Measurements from ENCODE around the gene EIF4E1B. TPM values are rescaled to one million over a fixed set of nuclear protein-coding genes. Genes with fewer than 3 reads are reported as not detected.

EIF4E1B gene
- total RNA-seq, 1 experiment from 2014 or later: not detected

- DNase-seq (ENCODE audit: extremely low read depth, low read depth): no peak
These were observed 14.6 kb downstream of the EIF4E1B start for GRCh38 chr5:176644878-176645670.

DNA sequence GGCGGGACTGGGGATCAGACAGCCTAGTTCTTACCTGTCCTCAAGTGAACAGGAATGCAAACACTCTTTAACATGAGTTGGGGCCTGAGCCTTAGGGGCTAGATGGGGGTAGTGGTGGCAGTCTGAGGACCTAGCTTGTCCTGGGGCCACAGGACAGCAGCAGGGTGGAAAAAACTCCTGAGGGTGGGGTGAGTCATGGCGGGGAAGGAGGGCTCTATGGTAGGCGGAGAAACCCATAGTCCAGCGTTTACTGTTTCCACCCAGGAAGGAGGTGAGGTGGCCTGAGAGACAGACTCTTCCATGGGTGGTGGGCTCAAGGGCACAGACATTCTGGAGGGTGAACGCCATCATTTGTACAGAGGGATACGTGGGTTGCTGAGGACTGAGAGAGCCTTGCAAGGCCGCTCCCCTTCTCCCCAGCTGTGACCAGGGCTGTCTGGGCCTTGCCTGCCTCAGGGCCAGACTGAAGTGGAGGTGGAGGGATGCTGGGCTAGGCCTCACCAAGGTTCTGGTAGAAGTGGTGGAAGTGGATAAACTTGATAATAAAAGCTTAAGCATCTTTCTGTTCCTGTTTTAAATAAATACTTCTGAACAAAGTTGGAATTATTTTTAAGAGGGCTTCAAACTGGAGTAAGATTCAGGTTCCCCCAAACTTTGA is 15.7 kb downstream of the EIF4E1B start:
- DNase-seq (ENCODE audit: extremely low read depth, low read depth): no peak

DNA sequence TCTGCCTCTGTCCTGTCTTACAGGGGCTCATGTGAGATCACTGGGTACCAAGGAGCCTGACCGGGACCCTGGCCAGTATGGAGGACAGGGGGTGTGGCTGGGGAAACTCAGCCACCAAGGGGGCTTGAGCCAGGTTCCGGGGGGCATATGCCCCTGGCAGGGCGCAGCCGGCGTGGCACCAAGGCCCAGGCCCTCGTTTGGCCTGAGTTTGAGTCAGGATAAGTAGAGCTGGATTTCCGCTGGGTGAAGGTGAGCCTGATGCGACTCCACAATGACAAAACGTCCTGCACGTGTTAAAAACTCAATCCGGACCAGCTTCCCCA is 16.2 kb downstream of the EIF4E1B start:
- no peak for DNase-seq (ENCODE audit: extremely low read depth, low read depth)

DNA sequence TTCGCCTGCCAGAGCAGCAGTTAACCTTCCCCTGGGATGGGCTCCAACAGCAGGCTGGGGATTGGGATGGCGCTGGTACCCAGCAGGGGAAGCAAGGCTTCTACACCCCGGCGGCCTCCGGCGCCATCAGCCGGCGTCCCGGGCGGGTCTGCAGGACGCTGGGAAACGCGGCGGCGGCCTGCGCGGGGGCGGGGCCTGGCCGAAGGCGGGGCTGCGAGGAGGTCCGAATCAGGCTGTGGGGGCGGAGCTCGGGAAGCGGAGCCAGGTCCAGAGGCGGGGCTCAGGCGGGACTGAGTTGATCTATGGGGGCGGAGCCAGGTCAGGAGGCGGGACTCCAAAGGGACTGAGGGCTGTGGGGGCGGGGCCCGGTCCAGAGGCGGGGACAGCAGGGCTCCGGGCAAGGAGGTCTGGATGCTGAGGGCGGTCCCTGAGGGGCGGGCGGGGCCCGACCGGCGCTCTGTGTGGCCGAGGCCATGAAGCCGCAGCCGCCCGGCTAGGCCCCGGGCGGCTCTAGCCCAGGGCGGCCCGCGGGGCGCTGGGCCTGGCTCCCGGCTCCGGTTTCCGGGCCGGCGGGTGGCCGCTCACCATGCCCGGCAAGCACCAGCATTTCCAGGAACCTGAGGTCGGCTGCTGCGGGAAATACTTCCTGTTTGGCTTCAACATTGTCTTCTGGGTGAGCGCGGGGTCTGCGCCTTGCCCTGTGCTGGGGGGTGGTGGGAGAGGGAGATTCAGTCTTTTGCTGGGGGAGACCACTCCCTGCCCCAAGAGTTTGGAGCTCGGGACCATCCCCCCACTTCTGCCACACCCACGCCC is 16.8 kb downstream of the EIF4E1B start, which contains the start of gene TSPAN17:
TSS of gene TSPAN17 (plus strand) at position 455 of the 813 bp plus-strand sequence. CDS start at position 587, 132 bp downstream.
- DNase-seq (ENCODE audit: extremely low read depth, low read depth): peak; percentile 99

DNA sequence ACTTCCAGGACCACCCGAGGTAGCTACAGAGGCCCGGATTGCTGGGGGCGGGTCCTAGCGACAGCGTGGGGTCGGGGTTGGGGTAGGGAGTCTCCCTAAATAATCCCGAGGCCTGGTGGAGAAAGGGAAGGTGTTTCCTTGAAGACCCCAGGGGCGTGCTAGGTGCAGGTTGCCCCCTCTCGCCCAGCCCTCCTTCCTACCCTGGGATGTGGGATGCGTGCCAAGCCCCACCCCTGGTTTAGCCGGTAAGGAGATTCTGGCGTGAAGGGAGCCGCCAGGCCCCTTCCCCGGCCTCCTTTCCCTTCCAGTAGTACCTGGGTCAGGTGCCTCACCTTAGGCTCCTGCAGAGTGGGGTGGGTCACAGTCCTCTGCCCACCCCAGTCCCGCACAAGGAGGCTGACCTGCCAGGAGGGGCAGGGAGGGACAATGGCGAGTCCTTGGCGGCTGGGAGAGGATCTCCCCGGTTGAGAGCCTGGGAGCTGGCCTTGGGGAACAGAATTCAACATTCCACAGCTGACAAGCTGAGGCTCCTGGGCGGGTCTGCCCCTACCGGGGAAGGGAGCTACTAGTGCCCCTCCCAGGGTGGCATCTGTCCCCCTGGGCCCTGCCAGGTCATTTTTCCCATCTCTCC is 17.5 kb downstream of the EIF4E1B start:
- DNase-seq (ENCODE audit: extremely low read depth, low read depth): no peak

- no peak for DNase-seq (ENCODE audit: extremely low read depth, low read depth)
These were observed 18.2 kb downstream of the EIF4E1B start for GRCh38 chr5:176648474-176649194.

DNA sequence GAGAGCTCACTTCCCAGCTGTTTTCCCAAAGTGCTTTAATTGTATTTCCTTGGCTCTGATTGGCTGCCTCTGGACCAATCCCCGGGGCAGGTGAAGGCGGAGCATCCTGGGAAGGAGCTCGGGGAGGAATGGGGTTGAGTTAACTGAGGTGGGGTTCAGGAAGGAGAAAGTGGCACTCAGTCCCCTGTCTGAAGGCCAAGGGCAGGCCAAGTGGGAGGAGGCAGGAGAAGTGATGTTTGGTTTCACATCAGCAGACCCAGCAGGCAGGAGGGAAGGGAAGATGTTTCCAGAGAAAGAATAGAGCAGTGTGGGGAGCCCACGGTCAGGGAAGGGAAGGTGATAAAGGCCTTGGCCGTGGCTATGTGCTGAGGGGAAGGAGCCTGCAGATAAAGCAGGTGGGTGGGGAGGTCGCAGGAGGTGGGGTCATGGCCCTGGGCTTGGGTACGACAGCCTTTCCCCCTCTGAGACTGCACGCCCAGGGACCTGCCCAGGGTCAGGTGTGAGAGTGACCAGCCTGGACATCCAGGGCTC is 19.9 kb downstream of the EIF4E1B start:
- no peak for DNase-seq (ENCODE audit: extremely low read depth, low read depth)

GRCh38 chr5:176651472-176651980 is 21.1 kb downstream of the EIF4E1B start:
- DNase-seq (ENCODE audit: extremely low read depth, low read depth): no peak

DNA sequence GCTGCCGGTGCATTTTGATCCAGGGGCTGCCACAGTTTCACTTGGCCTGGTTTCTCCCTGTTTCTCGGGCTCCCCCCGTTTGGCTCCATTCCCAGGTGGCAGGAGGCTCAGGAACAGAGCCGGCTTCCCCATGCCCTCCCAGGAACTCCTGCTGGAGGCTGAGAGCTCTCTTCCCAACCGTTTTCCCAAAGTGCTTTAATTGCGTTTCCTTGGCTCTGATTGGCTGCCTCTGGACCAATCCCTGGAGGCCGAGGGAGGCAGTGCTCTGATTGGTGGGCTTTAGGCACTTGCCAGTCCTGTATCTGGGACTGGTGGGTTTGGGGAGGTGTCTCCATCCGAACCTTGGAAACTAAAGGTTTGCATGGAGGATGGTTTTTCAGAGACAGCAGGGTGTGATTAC is 21.7 kb downstream of the EIF4E1B start:
- DNase-seq (ENCODE audit: extremely low read depth, low read depth): no peak

DNA sequence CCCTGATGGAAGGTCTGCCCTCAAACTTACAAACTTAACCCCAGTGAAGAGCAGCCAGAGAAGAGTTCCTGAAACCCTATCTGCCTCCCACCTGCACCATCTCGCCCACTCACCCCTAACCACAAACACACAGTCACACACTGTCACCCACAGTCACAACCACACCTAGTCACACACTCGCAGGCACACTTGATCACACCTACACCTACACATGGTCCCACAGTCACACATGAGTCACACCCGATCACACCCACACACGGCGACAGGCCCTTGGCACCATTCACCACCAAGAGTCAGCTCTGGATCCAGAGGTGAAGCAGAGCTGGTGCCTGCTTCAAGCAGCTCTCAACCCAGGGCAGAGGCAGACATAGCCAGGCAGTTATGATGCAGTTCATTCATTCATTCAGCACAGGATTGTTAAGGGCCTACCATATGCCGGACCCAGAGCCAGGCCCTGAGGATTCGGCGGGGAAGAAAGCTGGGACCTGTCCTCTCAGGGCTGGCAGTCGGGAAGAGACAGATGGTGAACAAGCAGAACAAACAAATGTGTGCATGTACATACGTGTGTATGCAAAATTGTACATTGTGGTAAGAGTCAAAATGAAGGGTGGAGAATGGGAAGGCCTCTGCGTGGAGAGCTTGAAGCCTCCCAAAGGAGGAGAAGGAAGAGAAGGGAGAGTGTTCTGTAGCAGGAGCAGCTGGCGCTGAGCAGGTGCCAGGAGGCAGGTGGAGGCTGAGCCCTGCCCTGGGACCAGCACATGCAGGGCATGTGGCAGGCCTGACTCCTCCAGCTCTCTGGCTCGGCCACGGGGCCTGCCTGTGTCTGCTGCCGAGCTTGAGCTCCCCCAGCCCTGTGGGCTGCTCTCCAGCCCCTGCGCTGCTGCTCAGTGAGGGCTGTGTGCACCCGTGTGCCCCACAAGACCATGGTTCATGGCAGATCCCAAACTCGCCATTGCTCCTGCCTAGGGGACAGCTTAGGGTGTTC is 23.2 kb downstream of the EIF4E1B start:
- no peak for DNase-seq (ENCODE audit: extremely low read depth, low read depth)

GRCh38 chr5:176654856-176655255 is 24.4 kb downstream of the EIF4E1B start:
- DNase-seq (ENCODE audit: extremely low read depth, low read depth): no peak

GRCh38 chr5:176656467-176656990 is 26.1 kb downstream of the EIF4E1B start:
- DNase-seq (ENCODE audit: extremely low read depth, low read depth): no peak

DNA sequence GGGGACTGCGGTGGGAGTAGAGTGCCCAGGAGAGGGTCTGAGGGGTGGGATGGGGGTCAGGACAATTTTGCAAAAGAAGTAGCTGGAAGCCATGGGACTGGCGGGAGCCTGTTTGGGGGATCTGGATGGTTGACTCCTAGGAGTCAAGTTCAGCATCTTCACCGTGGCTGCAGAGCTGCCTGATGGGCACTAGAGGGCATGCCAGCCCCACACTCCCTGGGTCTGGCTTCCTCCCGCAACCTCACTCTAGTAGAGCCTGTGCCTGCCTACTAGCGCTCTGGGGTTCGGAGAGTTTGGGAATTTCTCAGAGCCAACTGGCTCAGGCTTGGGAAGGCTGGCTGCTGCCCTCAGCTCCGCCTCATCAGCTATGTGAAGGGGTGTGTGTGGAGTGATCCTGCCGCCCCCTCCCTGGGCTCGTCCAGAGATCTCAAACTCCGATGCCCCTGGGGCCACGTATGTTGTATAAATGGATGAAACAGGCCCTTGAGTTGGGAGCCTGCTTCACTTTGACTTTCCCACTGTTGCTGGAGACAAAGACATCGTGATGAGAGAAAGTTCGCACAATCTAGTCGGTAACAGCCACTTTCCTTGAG is 27.6 kb downstream of the EIF4E1B start:
- peak; percentile 59 for DNase-seq (ENCODE audit: extremely low read depth, low read depth)

- DNase-seq (ENCODE audit: extremely low read depth, low read depth): no peak
These were observed 28.5 kb downstream of the EIF4E1B start for GRCh38 chr5:176658817-176659511.

GRCh38 chr5:176659512-176659839 is 29.0 kb downstream of the EIF4E1B start:
- no peak for DNase-seq (ENCODE audit: extremely low read depth, low read depth)

- no peak for DNase-seq (ENCODE audit: extremely low read depth, low read depth)
These were observed 29.5 kb downstream of the EIF4E1B start for GRCh38 chr5:176659860-176660461.

DNA sequence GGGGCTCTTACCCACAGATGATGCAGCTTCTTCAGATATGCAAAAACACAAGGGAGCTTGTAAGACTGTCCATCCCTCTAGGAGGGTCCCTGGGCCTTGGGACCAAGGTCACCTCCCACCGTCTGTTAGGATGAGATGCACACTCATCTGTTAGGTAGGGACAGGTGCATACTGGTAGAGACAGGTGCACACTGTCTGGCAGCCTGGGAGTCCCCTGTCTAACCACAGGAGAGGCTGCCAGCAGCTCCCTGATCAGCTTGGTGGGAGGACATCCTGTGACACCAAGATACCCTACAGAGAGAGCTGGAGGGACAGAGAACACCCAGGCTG is 30.0 kb downstream of the EIF4E1B start:
- DNase-seq (ENCODE audit: extremely low read depth, low read depth): no peak
